HG02759 (cell line): ENCODE results near the gene LRBA.
"Not testable (repeated sequence)": the region's sequence is repeated elsewhere in the genome, so short reads cannot be mapped to it uniquely, and the experiment has no call there.

Source experiments
- ATAC-seq: cut with Tn5 transposase; IDR thresholded peaks from one replicate; pipeline ENCODE4 v1.9.1; 2021; ENCODE audit warnings: mild to moderate bottlenecking, moderate library complexity; ENCODE audit not compliant: unreplicated experiment

LRBA gene

DNA sequence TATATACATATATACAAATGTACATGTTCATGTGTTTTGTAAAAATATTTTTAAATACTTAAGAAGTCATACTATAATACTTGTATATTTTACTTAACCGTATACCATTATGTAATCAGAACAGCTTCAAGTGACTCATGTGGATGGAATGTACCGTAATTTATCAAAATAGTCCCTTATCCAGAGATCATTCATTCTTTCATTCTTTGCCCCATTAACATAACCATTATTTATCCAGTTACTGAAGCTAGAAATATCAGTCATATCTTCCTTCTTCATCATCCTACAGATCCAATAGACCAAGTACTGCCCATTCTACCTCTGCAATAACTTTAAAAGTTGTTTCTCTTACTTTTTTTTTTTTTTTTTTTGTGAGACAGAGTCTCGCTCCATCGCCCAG lies 268.9 kb downstream of the LRBA start:
- ATAC-seq, result no peak

- ATAC-seq, result no peak
These were observed 270.5 kb downstream of the LRBA start for GRCh38 chr4:150744570-150744969.

DNA sequence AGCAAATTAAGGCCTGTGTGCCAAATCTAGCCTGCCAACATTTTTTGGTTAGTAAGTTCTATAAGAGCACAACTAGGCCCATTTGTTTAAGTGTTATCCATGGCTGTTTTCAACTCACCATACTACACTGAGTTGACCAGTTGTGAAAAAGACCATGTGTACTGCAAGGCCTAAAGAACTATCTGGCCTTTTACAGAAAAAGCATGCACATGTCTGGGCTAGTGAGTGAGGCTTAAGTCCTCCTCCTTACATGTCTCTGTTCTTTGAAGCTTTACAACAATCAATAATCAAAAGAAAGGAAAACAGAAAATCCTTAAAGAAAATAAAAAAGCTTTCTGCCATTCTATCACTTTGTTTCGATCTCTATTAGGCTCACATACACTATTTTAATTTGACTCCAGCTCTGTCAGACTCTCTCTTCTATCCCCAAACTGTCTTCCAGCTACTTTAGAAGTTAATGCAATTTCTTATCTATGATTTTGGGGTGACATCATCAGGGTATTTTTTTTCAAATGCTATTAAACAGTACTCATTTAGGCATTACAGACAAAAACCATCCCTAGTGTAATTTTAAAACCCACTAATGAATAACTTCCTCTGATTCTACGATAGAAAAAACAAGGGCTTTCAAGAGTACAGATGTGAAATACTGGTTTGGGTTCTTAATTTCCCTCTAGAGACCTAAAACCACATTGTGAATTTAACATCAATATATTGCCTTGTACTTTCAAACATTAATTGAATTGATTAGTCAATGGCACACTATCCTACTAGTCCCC lies 271.3 kb downstream of the LRBA start:
- ATAC-seq, result no peak

DNA sequence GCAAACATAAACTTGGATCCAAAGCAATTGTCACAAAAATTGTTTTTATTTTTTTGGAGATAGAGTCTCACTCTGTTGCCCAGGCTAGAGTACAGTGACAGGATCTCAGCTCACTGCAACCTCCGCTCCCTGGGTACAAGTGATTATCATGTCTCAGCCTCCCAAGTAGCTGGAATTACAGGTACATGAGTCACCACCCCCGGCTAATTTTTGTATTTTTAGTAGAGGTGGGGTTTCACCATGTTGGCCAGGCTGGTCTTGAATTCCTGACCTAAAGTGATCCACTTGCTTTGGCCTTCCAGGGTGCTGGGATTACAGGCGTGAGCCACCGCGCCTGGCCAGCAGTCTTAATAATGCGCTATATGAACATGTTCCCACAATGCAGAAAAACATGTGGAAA lies 272.2 kb downstream of the LRBA start:
- not testable (repeated sequence) for ATAC-seq

- ATAC-seq, result no peak
These were observed 275.5 kb downstream of the LRBA start for GRCh38 chr4:150739591-150739990.

- no peak for ATAC-seq
These were observed 289.0 kb downstream of the LRBA start for GRCh38 chr4:150725957-150726523.

DNA sequence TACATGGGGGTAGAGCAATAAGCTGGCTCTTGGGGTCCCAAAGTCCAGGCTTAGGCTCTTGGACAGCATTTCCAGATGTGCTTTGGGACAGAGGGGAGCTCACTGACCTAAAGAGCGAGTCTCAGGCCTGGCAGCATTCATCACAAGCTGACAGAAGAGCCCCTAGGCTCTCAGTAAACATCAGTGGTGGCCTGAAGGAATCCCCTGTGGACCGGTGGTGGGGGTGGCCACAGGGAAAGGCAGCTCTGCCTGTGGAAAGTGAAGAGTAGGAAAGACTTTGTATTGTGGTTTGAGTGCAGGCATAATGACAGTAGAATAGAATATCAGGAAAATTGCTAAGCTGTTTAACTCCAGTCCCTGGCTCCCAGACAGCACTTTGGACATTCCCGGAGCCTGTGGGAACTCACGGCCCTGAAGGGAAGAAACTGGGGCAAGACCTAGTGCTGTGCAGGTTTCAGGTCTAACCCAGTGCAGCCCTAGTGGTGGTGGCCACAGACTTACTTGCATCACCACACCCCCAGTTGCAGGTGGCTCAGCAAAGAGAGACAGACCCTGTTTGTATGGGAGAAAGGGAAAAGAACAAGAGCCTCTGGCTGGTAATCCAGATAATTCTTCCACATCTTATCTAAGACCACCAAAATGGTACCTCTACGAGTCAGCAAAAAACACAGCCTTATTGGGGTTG lies 291.2 kb downstream of the LRBA start:
- ATAC-seq, result no peak

DNA sequence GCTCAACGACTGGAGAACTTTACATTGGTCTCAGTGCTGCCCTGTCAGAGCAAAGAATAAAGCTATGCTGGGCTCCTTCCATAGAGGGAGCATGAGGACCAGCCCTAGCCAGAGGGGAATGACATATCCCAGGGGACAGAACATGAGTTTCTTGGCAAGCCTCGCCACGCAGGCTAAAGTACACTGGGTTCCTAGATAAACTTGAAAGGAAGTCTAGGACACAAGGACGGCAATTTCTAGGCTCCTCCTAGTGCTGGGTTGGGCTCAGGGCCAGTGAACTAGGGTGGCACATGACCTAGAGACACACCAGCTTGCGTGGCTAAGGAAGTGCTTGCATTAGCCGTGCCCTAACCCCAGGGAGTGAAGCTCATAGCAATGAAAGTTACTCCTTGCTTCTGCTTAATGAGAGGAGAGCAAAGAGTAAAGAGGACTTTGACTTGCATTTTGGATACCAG lies 292.1 kb downstream of the LRBA start:
- ATAC-seq, result no peak

DNA sequence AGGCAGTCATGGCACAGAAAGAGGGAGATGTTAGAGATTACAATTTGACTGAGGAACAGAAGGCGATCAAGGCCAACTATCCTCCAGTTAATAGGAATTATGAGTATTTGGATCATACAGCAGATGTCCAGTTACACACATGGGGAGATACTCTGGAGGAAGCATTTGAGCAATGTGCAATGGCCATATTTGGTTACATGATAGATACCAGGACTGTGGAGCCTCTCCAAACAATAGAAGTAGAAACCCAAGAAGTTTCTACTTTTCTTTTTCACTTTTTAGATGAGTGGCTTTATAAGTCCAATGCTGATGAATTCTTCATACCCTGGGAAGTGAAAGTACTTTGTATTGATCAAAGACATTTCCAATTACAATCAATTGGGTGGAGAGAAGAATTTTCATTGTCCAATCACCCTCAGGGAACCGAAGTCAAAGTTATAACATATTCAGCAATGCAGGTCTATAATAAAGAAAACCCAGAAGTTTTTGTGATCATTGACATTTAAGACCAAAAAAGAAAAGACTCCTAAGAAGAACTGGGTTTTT lies 294.0 kb downstream of the LRBA start:
- peak; percentile 42 for ATAC-seq

DNA sequence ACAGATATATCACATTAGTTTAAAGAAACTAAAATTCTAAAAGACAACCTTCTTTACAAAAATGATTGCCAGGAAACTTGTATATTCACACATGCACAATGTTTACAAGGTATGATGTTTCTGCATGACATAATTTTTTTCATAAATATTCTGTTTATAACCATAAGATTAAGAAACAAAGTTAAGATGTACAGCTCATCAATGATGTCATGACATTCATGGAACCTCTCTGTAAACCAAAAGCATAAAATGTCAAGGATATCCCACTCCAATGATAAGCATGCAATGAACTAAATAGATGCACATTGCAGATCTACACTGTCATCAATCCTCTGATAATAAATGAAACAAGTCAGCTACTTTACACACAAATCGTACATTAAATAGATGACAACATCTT lies 297.1 kb downstream of the LRBA start:
- ATAC-seq, result no peak

DNA sequence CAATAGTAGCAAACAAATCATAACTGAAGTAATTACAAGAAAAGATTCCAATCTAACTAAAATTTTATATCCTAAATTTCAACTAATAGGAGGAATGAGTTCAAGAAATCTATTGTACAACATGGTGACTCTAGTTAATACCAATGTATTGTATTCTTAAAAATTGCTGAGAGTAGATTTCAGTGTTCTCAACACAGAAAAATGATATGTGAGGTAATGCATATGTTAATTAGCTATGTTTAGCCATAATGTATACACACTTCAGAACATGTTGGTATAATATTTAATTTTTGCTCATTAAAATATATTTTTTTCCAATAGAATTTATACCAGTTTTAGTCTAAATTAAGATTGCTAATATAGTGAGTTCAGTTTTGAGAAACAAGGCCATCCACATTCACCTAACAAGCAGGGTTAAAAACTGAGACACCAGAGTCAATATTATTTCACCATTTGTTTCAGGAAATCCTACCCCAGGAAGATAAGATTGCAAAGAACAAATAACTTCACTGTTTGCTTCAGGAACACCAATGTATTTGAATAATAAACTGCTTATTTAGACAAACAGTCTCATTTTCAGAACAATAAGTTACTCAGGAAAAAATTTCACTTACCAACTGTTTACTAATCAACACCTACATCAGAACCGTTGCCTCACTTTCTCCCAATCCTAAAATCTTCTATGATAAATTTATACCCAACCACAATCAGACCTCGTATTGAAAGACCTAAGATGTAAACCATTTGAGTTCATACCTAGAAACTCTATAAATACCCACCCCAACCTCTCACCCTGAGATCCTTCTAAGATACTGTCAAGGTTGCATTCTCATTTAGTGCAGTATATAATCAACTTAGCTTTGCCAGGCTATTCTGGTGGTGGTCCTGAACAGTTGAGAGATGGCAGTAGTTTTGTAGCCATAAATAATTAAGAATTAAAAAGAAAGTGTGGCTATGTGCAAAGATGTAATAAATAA lies 300.3 kb downstream of the LRBA start:
- no peak for ATAC-seq

GRCh38 chr4:150713251-150713650 lies 301.8 kb downstream of the LRBA start:
- ATAC-seq, result no peak

DNA sequence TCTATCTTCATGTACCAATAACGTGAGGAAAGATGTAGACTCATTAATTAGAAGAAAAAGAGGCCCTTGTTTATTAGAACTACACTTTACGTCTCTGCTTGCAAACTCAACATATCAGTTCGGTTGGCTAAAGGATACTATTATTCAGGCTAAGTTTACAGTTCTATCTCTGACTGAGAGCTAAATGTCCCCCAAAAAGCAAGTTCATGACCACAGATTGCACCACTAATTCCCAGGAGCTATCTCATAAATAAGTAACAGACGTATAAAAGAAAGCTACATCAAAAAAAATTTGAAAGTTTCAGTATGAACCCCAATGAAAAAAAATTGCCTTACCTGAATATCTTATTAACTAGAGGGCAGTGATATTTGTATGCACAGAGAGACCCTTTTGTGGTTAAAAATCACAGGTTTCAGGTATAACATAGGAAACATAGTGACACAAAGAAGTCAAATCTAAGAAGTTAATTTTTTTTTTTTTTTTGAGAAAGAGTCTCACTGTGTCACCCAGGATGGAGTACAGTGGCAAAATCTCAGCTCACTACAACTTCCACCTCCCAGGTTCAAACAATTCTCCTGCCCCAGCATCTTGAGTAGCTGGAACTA lies 304.2 kb downstream of the LRBA start:
- ATAC-seq, result no peak

GRCh38 chr4:150708004-150708403 lies 307.1 kb downstream of the LRBA start:
- no peak for ATAC-seq

GRCh38 chr4:150699599-150699998 lies 315.5 kb downstream of the LRBA start:
- no peak for ATAC-seq

DNA sequence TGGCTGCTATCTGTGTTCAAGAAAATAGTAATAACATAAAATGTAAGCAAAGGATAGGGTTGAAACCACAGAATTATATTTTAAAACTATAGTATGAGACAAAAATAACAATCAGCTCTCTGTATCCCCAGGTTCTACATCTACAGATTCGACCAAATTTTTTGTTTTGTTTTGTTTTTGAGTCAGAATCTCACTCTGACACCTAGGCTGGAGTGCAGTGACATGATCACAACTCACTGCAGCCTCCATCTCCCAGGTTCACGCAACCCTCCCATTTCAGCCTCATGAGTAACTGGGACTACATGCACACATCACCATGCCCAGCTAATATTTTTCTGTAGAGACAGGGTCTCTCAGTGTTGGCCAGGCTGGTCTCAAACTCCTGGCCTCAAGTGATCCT lies 319.9 kb downstream of the LRBA start:
- no peak for ATAC-seq

- ATAC-seq, result no peak
These were observed 320.6 kb downstream of the LRBA start for GRCh38 chr4:150694438-150694837.

DNA sequence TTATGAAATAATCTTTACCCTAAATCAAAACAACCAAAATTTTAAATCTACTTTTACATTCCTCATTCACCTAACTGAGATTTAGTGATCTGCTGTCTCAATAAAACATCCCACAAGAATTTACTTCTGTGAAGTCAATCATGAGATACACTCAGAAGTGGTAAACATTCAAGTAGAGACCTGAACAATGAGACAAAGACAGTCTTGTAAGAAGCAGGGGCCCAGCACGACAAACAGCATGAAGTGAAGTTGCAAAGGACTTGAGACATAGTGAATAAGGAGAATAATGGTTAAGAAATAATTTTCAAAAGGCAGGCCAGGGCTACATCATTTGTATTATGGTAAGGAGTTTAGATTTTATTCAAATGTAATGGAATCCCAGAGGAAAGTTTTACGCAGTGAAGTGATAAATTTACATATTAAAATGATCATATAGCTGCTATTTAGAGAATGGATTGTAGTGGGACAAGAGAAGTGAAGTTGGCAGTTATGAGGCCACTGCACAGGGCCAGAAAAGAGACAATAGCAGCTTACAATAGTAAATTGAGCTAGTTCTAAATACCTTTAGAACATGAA lies 331.2 kb downstream of the LRBA start:
- ATAC-seq, result no peak

- ATAC-seq, result no peak
These were observed 333.0 kb downstream of the LRBA start for GRCh38 chr4:150682126-150682525.

DNA sequence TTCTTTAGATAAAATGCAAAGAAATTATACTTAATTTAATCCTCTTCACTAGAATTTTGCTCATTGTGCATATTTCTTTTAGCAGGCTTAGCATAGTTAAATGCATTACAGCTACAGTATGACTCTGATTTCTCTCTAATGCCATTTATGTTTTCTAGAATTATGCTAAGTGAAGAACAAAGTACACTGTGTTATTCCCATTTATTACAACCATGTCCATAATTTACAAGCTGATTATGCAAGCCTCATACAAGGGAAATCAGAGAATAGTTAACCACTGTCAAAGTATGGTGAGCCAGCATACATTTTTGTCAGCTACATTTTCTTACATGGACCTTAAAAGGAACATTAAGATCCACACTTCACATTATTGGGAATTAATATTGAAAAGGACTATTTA lies 334.0 kb downstream of the LRBA start:
- no peak for ATAC-seq
